Parathyroid adenoma (tissue), 2 donors: ENCODE data around the gene CTDSPL.

Source experiments
- H2AFZ ChIP-seq: fragments of 300-600 bp; sonication (generic); one replicate; pipeline ENCODE4 v1.7.0; 2017; ENCODE audit warnings: antibody characterized with exemption, mild to moderate bottlenecking
- H3K27ac ChIP-seq: fragments of 300-600 bp; sonication (generic); one replicate; pipeline ENCODE4 v1.7.0; 2017
- H3K27me3 ChIP-seq: fragments of 300-600 bp; sonication (generic); one replicate; pipeline ENCODE4 v1.7.0; 2017; ENCODE audit warnings: low read length; ENCODE audit not compliant: control insufficient read depth, insufficient read depth
- H3K36me3 ChIP-seq: fragments of 300-600 bp; sonication (generic); one replicate; pipeline ENCODE4 v1.7.0; 2017; ENCODE audit warnings: low read length; ENCODE audit not compliant: control insufficient read depth, insufficient read depth
- H3K4me1 ChIP-seq: fragments of 300-600 bp; sonication (generic); one replicate; pipeline ENCODE4 v1.7.0; 2017; ENCODE audit warnings: control low read depth
- H3K4me2 ChIP-seq: fragments of 300-600 bp; sonication (generic); one replicate; pipeline ENCODE4 v1.7.0; 2017; ENCODE audit warnings: low read length
- H3K4me3 ChIP-seq: fragments of 300-600 bp; sonication (generic); one replicate; pipeline ENCODE4 v1.7.0; 2017; ENCODE audit warnings: low read depth, low read length
- H3K79me2 ChIP-seq: fragments of 300-600 bp; sonication (generic); one replicate; pipeline ENCODE4 v1.7.0; 2017; ENCODE audit warnings: control low read depth
- H3K9ac ChIP-seq: fragments of 300-600 bp; sonication (generic); one replicate; pipeline ENCODE4 v1.7.0; 2017; ENCODE audit warnings: mild to moderate bottlenecking
- H3K9me3 ChIP-seq: fragments of 300-600 bp; sonication (generic); one replicate; pipeline ENCODE4 v1.7.0; 2017; ENCODE audit warnings: low read length; ENCODE audit not compliant: control insufficient read depth
- CTCF ChIP-seq: fragments of 300-600 bp; sonication (generic); IDR thresholded peaks from one replicate; pipeline ENCODE4 v1.7.0; 2017; ENCODE audit warnings: antibody characterized with exemption, mild to moderate bottlenecking
- donor health status: primary hyperparathyroidism.

CTDSPL gene

GRCh38 chr3:37824954-37825328 is 36.7 kb upstream of the CTDSPL start:
- Histone ChIP-seq H3K9ac (no peak overlapping the region), H3K36me3 (no peaks in the 10 kb centered on the region), H3K27ac (no peak overlapping the region), H3K4me2 (no peak overlapping the region), H3K4me1 (no peaks in the 10 kb centered on the region), H3K4me3 (no peak overlapping the region), H3K9me3 (no peaks in the 10 kb centered on the region), H3K79me2 (no peaks in the 10 kb centered on the region), H3K27me3 (no peaks in the 10 kb centered on the region), H2AFZ (no peak overlapping the region)
- TF ChIP-seq CTCF = no peak

GRCh38 chr3:37825744-37826400 is 35.8 kb upstream of the CTDSPL start:
- H3K27ac ChIP-seq = no peak overlapping the region
- no peak overlapping the region for H3K9ac ChIP-seq
- no peak for TF ChIP-seq CTCF
- H3K4me2 ChIP-seq = no peak overlapping the region
- H3K4me1 ChIP-seq = no peaks in the 10 kb centered on the region
- H3K79me2 ChIP-seq = no peaks in the 10 kb centered on the region
- H3K9me3 ChIP-seq = no peaks in the 10 kb centered on the region
- no peaks in the 10 kb centered on the region for H3K27me3 ChIP-seq
- H2AFZ ChIP-seq = no peak overlapping the region
- H3K36me3 ChIP-seq = no peaks in the 10 kb centered on the region
- no peak overlapping the region for H3K4me3 ChIP-seq

GRCh38 chr3:37826502-37826901 is 35.2 kb upstream of the CTDSPL start:
- H3K4me2 ChIP-seq = no peak overlapping the region
- H3K4me1 ChIP-seq = no peaks in the 10 kb centered on the region
- H3K9ac ChIP-seq = no peak overlapping the region
- no peaks in the 10 kb centered on the region for H3K27me3 ChIP-seq
- H3K9me3 ChIP-seq = no peaks in the 10 kb centered on the region
- no peaks in the 10 kb centered on the region for H3K79me2 ChIP-seq
- H3K4me3 ChIP-seq = no peak overlapping the region
- no peak for TF ChIP-seq CTCF
- no peak overlapping the region for H3K27ac ChIP-seq
- no peak overlapping the region for H2AFZ ChIP-seq
- no peaks in the 10 kb centered on the region for H3K36me3 ChIP-seq

- Histone ChIP-seq H3K27me3 (no peaks in the 10 kb centered on the region), H3K27ac (no peak overlapping the region), H3K9me3 (no peaks in the 10 kb centered on the region), H3K4me3 (no peak overlapping the region), H3K4me2 (no peak overlapping the region), H3K4me1 (no peaks in the 10 kb centered on the region), H3K9ac (no peak overlapping the region), H2AFZ (no peak overlapping the region), H3K79me2 (no peaks in the 10 kb centered on the region), H3K36me3 (no peaks in the 10 kb centered on the region)
- TF ChIP-seq CTCF = no peak
These were observed 34.7 kb upstream of the CTDSPL start for GRCh38 chr3:37826933-37827332.

- Histone ChIP-seq H3K4me1 (no peaks in the 10 kb centered on the region), H3K27me3 (no peaks in the 10 kb centered on the region), H3K9me3 (no peaks in the 10 kb centered on the region), H3K79me2 (no peaks in the 10 kb centered on the region), H2AFZ (no peak overlapping the region), H3K27ac (no peak overlapping the region), H3K4me3 (no peak overlapping the region), H3K4me2 (no peak overlapping the region), H3K36me3 (no peaks in the 10 kb centered on the region), H3K9ac (no peak overlapping the region)
- TF ChIP-seq CTCF = no peak
These were observed 29.2 kb upstream of the CTDSPL start for GRCh38 chr3:37832480-37832879.
